Measurements from ENCODE around the gene KCNC1. TPM values are rescaled to one million over a fixed set of nuclear protein-coding genes. Genes with fewer than 3 reads are reported as not detected.
A peak's percentile ranks its signal among the peaks of the same experiment; 100 is the strongest.

Gene KCNC1
- total RNA-seq, 1 experiment from 2014 or later = not detected

- Histone ChIP-seq H3K4me3 (no peak overlapping the region), H3K27me3 (no peaks in the 10 kb centered on the region), H3K9me3 (no peaks in the 10 kb centered on the region), H3K36me3 (no peaks in the 10 kb centered on the region)
- DNase-seq = no peak
Measured at GRCh38 chr11:17707830-17708229, 26.8 kb upstream of the KCNC1 start.

GRCh38 chr11:17711836-17712235 lies 22.7 kb upstream of the KCNC1 start:
- Histone ChIP-seq H3K4me3 (no peak overlapping the region), H3K36me3 (no peaks in the 10 kb centered on the region), H3K27me3 (no peaks in the 10 kb centered on the region), H3K9me3 (no peaks in the 10 kb centered on the region)
- no peak for DNase-seq

- Histone ChIP-seq H3K4me3 (no peak overlapping the region), H3K36me3 (no peaks in the 10 kb centered on the region), H3K9me3 (no peaks in the 10 kb centered on the region), H3K27me3 (no peaks in the 10 kb centered on the region)
- no peak for DNase-seq
Measured at GRCh38 chr11:17713851-17714250, 20.7 kb upstream of the KCNC1 start.

GRCh38 chr11:17714356-17714854 lies 20.2 kb upstream of the KCNC1 start:
- Histone ChIP-seq H3K27me3 (no peaks in the 10 kb centered on the region), H3K4me3 (no peak overlapping the region), H3K36me3 (no peaks in the 10 kb centered on the region), H3K9me3 (no peaks in the 10 kb centered on the region)
- no peak for DNase-seq

- Histone ChIP-seq H3K27me3 (no peaks in the 10 kb centered on the region), H3K4me3 (no peak overlapping the region), H3K36me3 (no peaks in the 10 kb centered on the region), H3K9me3 (no peaks in the 10 kb centered on the region)
- no peak for DNase-seq
Measured at GRCh38 chr11:17714870-17715269, 19.7 kb upstream of the KCNC1 start.

GRCh38 chr11:17716807-17717206 lies 17.8 kb upstream of the KCNC1 start:
- DNase-seq = no peak
- Histone ChIP-seq H3K9me3 (no peaks in the 10 kb centered on the region), H3K4me3 (no peak overlapping the region), H3K36me3 (no peaks in the 10 kb centered on the region), H3K27me3 (no peaks in the 10 kb centered on the region)

GRCh38 chr11:17718015-17718414 lies 16.6 kb upstream of the KCNC1 start:
- Histone ChIP-seq H3K27me3 (no peaks in the 10 kb centered on the region), H3K9me3 (no peaks in the 10 kb centered on the region), H3K36me3 (no peaks in the 10 kb centered on the region), H3K4me3 (no peak overlapping the region)
- DNase-seq = no peak

- Histone ChIP-seq H3K27me3 (no peaks in the 10 kb centered on the region), H3K36me3 (no peaks in the 10 kb centered on the region), H3K9me3 (no peaks in the 10 kb centered on the region), H3K4me3 (no peak overlapping the region)
- DNase-seq = no peak
Measured at GRCh38 chr11:17718510-17718962, 16.0 kb upstream of the KCNC1 start.

GRCh38 chr11:17719028-17719937 lies 15.3 kb upstream of the KCNC1 start, which contains the start of gene MYOD1:
TSS of gene MYOD1 (plus strand) at chr11:17719571. CDS start at chr11:17719783, 212 bp downstream.
- H3K27me3 ChIP-seq = no peaks in the 10 kb centered on the region; the same call in 1 of the 2 replicates
- H3K9me3 ChIP-seq = no peaks in the 10 kb centered on the region
- DNase-seq = no peak
- H3K36me3 ChIP-seq = no peaks in the 10 kb centered on the region
- H3K4me3 ChIP-seq = no peak within 1 kb of the TSS

GRCh38 chr11:17719938-17720795 lies 14.4 kb upstream of the KCNC1 start:
- Histone ChIP-seq H3K36me3 (no peaks in the 10 kb centered on the region), H3K9me3 (no peaks in the 10 kb centered on the region), H3K4me3 (no peak overlapping the region), H3K27me3 (no peaks in the 10 kb centered on the region; the same call in 1 of the 2 replicates)
- DNase-seq = no peak

GRCh38 chr11:17720796-17721171 lies 13.8 kb upstream of the KCNC1 start:
- H3K4me3 ChIP-seq = no peak overlapping the region
- H3K36me3 ChIP-seq = no peaks in the 10 kb centered on the region
- H3K27me3 ChIP-seq = no peaks in the 10 kb centered on the region; the same call in none of the 2 replicates
- DNase-seq = no peak
- H3K9me3 ChIP-seq = no peaks in the 10 kb centered on the region

GRCh38 chr11:17721242-17721999 lies 13.2 kb upstream of the KCNC1 start:
- Histone ChIP-seq H3K4me3 (no peak overlapping the region), H3K27me3 (no peaks in the 10 kb centered on the region; the same call in none of the 2 replicates), H3K36me3 (no peaks in the 10 kb centered on the region), H3K9me3 (no peaks in the 10 kb centered on the region)
- DNase-seq = no peak

- H3K27me3 ChIP-seq = no peaks in the 10 kb centered on the region; the same call in none of the 2 replicates
- no peaks in the 10 kb centered on the region for H3K9me3 ChIP-seq
- peak; percentile 40 for DNase-seq
- H3K36me3 ChIP-seq = no peaks in the 10 kb centered on the region
- H3K4me3 ChIP-seq = no peak overlapping the region
Measured at GRCh38 chr11:17722000-17722643, 12.5 kb upstream of the KCNC1 start.

- Histone ChIP-seq H3K4me3 (no peak overlapping the region), H3K36me3 (no peaks in the 10 kb centered on the region), H3K27me3 (no peaks in the 10 kb centered on the region; the same call in none of the 2 replicates), H3K9me3 (no peaks in the 10 kb centered on the region)
- no peak for DNase-seq
Measured at GRCh38 chr11:17724020-17724908, 10.3 kb upstream of the KCNC1 start.

- no peaks in the 10 kb centered on the region; the same call in none of the 2 replicates for H3K27me3 ChIP-seq
- H3K4me3 ChIP-seq = no peak overlapping the region
- no peak for DNase-seq
- H3K36me3 ChIP-seq = no peaks in the 10 kb centered on the region
- no peaks in the 10 kb centered on the region for H3K9me3 ChIP-seq
Measured at GRCh38 chr11:17725174-17725573, 9.4 kb upstream of the KCNC1 start.

Data from MG63 (cell line).